HFFc6 (cell line): ENCODE measurements around the gene ABCG4. TPM values are rescaled to one million over a fixed set of nuclear protein-coding genes. Genes with fewer than 3 reads are reported as not detected.
A peak's percentile ranks its signal among the peaks of the same experiment; 100 is the strongest.

Source experiments
- DNase-seq: peaks from one replicate; pipeline ENCODE4 v3.0.0-alpha.2; 2018
- H3K27ac Mint-ChIP-seq: 2 replicates; pipeline ENCODE4 v1.8.0; 2020; ENCODE audit warnings: mild to moderate bottlenecking, mixed read lengths
- H3K27me3 Mint-ChIP-seq: 2 replicates; pipeline ENCODE4 v1.8.0; 2021; ENCODE audit warnings: mild to moderate bottlenecking, moderate library complexity, mixed read lengths; ENCODE audit not compliant: insufficient read depth
- H3K36me3 Mint-ChIP-seq: 2 replicates; pipeline ENCODE4 v1.8.0; 2021; ENCODE audit warnings: low read depth, mixed read lengths
- H3K4me1 Mint-ChIP-seq: 2 replicates; pipeline ENCODE4 v1.8.0; 2020; ENCODE audit warnings: low read depth, mixed read lengths
- H3K4me3 Mint-ChIP-seq: 2 replicates; pipeline ENCODE4 v1.8.0; 2020; ENCODE audit warnings: mild to moderate bottlenecking, moderate library complexity, mixed read lengths
- H3K9me3 Mint-ChIP-seq: 2 replicates; pipeline ENCODE4 v1.8.0; 2020; ENCODE audit warnings: mild to moderate bottlenecking, mixed read lengths
- total RNA-seq, 6 experiments: library from RNA; stranded (reverse); fragmentation: NEBNext Ultra II Directional; extraction: Animal tissue kit (Norgen Biotek cat#: 25700); gene quantifications; 2 replicates in 1 of 6; 3 replicates in 5 of 6; pipeline ENCODE4 v1.2.3, GENCODE V29; 2021
- TF ChIP-seq, protein P1 (sequence below): fragments of 200-600 bp; sonication (generic); IDR thresholded peaks from 2 replicates; pipeline ENCODE4 v1.5.0; 2021; ENCODE audit warnings: antibody characterized with exemption, mild to moderate bottlenecking

Gene ABCG4
- total RNA-seq, 6 experiments from 2014 or later, result 0.05 to 0.50 (median 0.18) TPM

DNA sequence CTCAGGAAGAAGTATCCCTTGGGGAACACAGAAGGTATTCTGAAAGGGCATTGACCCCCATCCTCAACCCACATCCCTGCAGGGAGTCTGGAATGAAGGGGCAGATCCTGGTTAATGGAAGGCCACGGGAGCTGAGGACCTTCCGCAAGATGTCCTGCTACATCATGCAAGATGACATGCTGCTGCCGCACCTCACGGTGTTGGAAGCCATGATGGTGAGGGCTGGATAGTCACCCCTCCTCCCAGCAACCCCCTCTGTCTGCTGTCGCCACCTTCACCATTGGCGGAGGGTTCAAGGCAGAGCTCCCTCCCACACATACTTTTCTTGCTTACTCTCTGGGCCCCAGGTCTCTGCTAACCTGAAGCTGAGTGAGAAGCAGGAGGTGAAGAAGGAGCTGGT is 5.3 kb downstream of the ABCG4 start:
- H3K4me1 Mint-ChIP-seq, result no peaks in the 10 kb centered on the region
- no peaks in the 10 kb centered on the region for H3K9me3 Mint-ChIP-seq
- TF ChIP-seq, protein P1, sequence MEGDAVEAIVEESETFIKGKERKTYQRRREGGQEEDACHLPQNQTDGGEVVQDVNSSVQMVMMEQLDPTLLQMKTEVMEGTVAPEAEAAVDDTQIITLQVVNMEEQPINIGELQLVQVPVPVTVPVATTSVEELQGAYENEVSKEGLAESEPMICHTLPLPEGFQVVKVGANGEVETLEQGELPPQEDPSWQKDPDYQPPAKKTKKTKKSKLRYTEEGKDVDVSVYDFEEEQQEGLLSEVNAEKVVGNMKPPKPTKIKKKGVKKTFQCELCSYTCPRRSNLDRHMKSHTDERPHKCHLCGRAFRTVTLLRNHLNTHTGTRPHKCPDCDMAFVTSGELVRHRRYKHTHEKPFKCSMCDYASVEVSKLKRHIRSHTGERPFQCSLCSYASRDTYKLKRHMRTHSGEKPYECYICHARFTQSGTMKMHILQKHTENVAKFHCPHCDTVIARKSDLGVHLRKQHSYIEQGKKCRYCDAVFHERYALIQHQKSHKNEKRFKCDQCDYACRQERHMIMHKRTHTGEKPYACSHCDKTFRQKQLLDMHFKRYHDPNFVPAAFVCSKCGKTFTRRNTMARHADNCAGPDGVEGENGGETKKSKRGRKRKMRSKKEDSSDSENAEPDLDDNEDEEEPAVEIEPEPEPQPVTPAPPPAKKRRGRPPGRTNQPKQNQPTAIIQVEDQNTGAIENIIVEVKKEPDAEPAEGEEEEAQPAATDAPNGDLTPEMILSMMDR, result no peak
- H3K27me3 Mint-ChIP-seq, result peaks cover 52% of the 10 kb centered on the region
- no peaks in the 10 kb centered on the region for H3K36me3 Mint-ChIP-seq
- H3K4me3 Mint-ChIP-seq, result no peak overlapping the region
- H3K27ac Mint-ChIP-seq, result no peak overlapping the region
- DNase-seq, result no peak

DNA sequence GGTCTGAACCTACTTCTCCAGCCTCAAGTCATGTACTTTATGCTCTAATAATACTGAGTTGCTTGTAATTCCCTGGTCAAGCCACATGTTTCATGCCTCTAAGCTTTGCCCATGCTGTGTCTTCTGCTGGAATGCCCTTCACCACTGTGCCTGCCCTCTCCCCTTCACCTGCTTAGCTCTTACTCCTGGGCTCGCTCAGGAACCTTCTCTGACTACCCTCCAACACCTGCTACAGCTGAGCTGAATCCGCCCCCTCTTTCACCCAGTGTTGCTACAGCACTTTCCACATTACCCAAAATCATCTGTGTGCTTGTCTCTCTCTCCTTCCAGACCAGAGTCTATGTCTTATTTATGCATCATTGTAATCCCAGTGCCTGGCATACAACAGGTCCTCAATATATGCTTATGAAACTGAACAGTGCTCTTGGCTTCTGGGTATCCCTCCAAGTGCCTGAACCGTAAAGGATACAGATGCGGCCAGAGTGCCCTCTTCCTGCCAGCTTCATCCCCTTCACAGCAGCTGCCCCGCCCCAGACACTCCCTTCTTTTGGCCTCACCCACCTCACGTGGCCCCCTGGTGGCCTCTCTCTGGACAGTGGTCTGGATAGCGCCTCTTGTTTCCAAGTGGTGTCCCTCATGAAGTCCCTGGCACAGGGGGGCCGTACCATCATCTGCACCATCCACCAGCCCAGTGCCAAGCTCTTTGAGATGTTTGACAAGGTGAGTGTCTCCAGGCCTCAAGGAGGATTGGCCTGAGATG is 7.1 kb downstream of the ABCG4 start:
- Mint-ChIP-seq H3K9me3 (no peaks in the 10 kb centered on the region), H3K27ac (no peak overlapping the region), H3K4me3 (no peak overlapping the region), H3K27me3 (peaks cover 47% of the 10 kb centered on the region), H3K4me1 (no peaks in the 10 kb centered on the region), H3K36me3 (no peaks in the 10 kb centered on the region)
- DNase-seq, result no peak
- TF ChIP-seq, protein P1, result peak; percentile 64

DNA sequence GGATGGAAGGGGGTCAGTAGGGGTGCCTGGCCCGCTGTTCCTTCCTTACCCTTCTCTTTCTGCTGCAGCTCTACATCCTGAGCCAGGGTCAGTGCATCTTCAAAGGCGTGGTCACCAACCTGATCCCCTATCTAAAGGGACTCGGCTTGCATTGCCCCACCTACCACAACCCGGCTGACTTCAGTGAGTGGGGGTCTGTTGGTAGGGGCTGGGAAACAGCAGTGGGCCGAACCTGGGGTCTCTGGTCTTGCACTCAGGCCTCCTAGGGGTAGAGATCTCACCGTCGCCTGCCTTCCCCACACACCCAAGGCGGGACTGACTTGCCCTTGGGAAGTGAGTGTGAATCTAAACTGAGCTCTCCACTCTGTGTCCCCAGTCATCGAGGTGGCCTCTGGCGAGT is 7.6 kb downstream of the ABCG4 start:
- Mint-ChIP-seq H3K27me3 (peaks cover 48% of the 10 kb centered on the region), H3K4me3 (no peak overlapping the region), H3K4me1 (no peaks in the 10 kb centered on the region), H3K36me3 (no peaks in the 10 kb centered on the region), H3K27ac (no peak overlapping the region), H3K9me3 (no peaks in the 10 kb centered on the region)
- DNase-seq, result no peak
- TF ChIP-seq, protein P1, result peak; percentile 7; the same call in 1 of the 2 replicates

DNA sequence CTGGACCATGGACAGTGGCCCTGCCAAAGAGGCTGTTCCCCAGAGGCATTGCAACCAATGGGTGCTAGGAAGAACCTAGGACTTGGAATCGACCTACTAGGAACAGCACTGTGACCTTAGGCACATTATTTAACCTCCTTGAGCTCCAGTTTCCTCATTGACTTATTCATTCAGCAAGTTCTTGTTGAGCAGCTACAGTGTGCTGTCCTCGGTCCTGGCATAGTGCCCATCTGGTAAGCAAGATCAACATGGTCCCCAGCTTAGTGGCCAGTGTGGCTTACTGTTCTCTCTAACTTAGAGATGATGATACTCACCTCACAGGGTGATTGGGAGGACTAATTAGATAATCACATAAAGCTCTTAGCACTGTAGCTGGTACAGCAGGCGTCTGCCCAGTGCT is 8.2 kb downstream of the ABCG4 start:
- Mint-ChIP-seq H3K27me3 (peaks cover 50% of the 10 kb centered on the region), H3K4me3 (no peak overlapping the region), H3K27ac (no peak overlapping the region), H3K36me3 (no peaks in the 10 kb centered on the region), H3K9me3 (no peaks in the 10 kb centered on the region), H3K4me1 (no peaks in the 10 kb centered on the region)
- DNase-seq, result no peak
- TF ChIP-seq, protein P1, result no peak

DNA sequence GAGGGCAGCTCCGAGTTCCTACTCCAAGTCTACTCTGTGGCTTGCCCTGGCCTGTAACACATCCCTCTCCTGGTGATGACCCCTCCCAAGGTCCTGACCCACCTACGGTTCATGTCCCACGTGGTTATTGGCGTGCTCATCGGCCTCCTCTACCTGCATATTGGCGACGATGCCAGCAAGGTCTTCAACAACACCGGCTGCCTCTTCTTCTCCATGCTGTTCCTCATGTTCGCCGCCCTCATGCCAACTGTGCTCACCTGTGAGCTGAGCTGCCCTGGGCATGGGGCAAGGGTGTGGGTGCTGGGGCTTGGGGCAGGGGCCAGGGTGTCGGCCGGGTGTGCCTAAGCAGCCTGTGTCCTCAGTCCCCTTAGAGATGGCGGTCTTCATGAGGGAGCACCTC is 9.6 kb downstream of the ABCG4 start:
- H3K4me1 Mint-ChIP-seq, result no peaks in the 10 kb centered on the region
- TF ChIP-seq, protein P1, result no peak
- peaks cover 48% of the 10 kb centered on the region for H3K27me3 Mint-ChIP-seq
- H3K36me3 Mint-ChIP-seq, result no peaks in the 10 kb centered on the region
- no peak overlapping the region for H3K27ac Mint-ChIP-seq
- H3K4me3 Mint-ChIP-seq, result no peak overlapping the region
- no peak for DNase-seq
- no peaks in the 10 kb centered on the region for H3K9me3 Mint-ChIP-seq
